IMR-90 (cell line): Measurements from ENCODE around the gene ACP4. TPM values are rescaled to one million over a fixed set of nuclear protein-coding genes. Genes with fewer than 3 reads are reported as not detected.

Experiments
- ATAC-seq: fragments of 200-7000 bp; cut with Tn5 transposase; 2 replicates; pipeline ENCODE4 v1.9.1; 2020; ENCODE audit warnings: low read depth, mild to moderate bottlenecking, moderate library complexity
- BruUV-seq: library from RNA; stranded (reverse); fragments of 400-500 nt; replicated peaks from 2 replicates; lab custom pipeline; 2021; lab: Mats Ljungman, UMichigan
- CTCF ChIA-PET: fragments of 300-600 bp; formaldehyde crosslinking; extraction: SDS; loops from one replicate; lab custom pipeline; 2021; ENCODE audit warnings: antibody characterized with exemption; lab: Yijun Ruan, JAX
- POLR2A ChIA-PET: fragments of 300-600 bp; sonication (Branson Sonifier 250); formaldehyde crosslinking; loops from one replicate; lab custom pipeline; 2022; ENCODE audit warnings: antibody characterized with exemption; ENCODE audit not compliant: unreplicated experiment; lab: Charles Lee
- DNase-seq: peaks from one replicate; pipeline ENCODE4 v3.0.0; 2013
- H2AFZ ChIP-seq: replicated peaks from 2 replicates; pipeline ENCODE3; 2013; ENCODE audit warnings: low read length, mild to moderate bottlenecking; ENCODE audit not compliant: poor library complexity
- H2AK5ac ChIP-seq: 2 replicates; pipeline ENCODE4 v1.6.1; 2013; ENCODE audit warnings: low read depth, low read length, inconsistent platforms
- H2AK9ac ChIP-seq: replicated peaks from 2 replicates; pipeline ENCODE3; 2013; ENCODE audit warnings: mild to moderate bottlenecking, low read depth, low read length, moderate library complexity; ENCODE audit not compliant: poor library complexity
- H2BK120ac ChIP-seq: 2 replicates; pipeline ENCODE4 v1.6.1; 2013; ENCODE audit warnings: low read depth, low read length, inconsistent platforms
- H2BK15ac ChIP-seq: 3 replicates; pipeline ENCODE4 v1.6.1; 2013; ENCODE audit warnings: low read depth, low read length, inconsistent platforms
- H2BK20ac ChIP-seq: 2 replicates; pipeline ENCODE4 v1.6.1; 2013; ENCODE audit warnings: low read depth, mild to moderate bottlenecking, inconsistent platforms, low read length, moderate library complexity
- H2BK5ac ChIP-seq: 2 replicates; pipeline ENCODE4 v1.6.1; 2013; ENCODE audit warnings: mild to moderate bottlenecking, low read depth, low read length, inconsistent platforms; ENCODE audit not compliant: poor library complexity, severe bottlenecking
- H3K14ac ChIP-seq: replicated peaks from 2 replicates; pipeline ENCODE4 v1.6.1; 2013; ENCODE audit warnings: low read depth, low read length, inconsistent platforms
- H3K18ac ChIP-seq: 2 replicates; pipeline ENCODE4 v1.6.1; 2013; ENCODE audit warnings: low read depth, low read length, control low read depth
- H3K23ac ChIP-seq: 2 replicates; pipeline ENCODE4 v1.6.1; 2013; ENCODE audit warnings: low read depth, low read length, inconsistent platforms
- H3K27ac ChIP-seq: 2 replicates; pipeline ENCODE4 v1.5.1; 2013; ENCODE audit warnings: mild to moderate bottlenecking, control low read depth, low read length; ENCODE audit not compliant: insufficient read depth
- H3K27me3 ChIP-seq: 2 replicates; pipeline ENCODE4 v1.6.1; 2013; ENCODE audit warnings: low read length; ENCODE audit not compliant: control insufficient read depth, insufficient read depth
- H3K36me3 ChIP-seq: 2 replicates; pipeline ENCODE4 v1.6.1; 2013; ENCODE audit warnings: low read length, mixed read lengths; ENCODE audit not compliant: control insufficient read depth, insufficient read depth
- H3K4ac ChIP-seq: 2 replicates; pipeline ENCODE4 v1.6.1; 2013; ENCODE audit warnings: low read depth, low read length, inconsistent platforms
- H3K4me1 ChIP-seq: 2 replicates; pipeline ENCODE4 v1.6.1; 2013; ENCODE audit warnings: low read length, mixed read lengths; ENCODE audit not compliant: control insufficient read depth, insufficient read depth
- H3K4me2 ChIP-seq: 2 replicates; pipeline ENCODE4 v1.6.1; 2013; ENCODE audit warnings: low read depth, mild to moderate bottlenecking, control low read depth, low read length, moderate library complexity
- H3K4me3 ChIP-seq: 2 replicates; pipeline ENCODE4 v1.5.1; 2013; ENCODE audit warnings: low read depth, mild to moderate bottlenecking, control low read depth, low read length, moderate library complexity; ENCODE audit not compliant: insufficient read depth
- H3K56ac ChIP-seq: 2 replicates; pipeline ENCODE4 v1.6.1; 2013; ENCODE audit warnings: low read length, inconsistent platforms; ENCODE audit not compliant: insufficient read depth; ENCODE audit errors: extremely low read depth
- H3K79me1 ChIP-seq, 2 experiments: 2 replicates each; pipeline ENCODE4 v1.6.1; 2013; ENCODE audit warnings: low read length in 2 of 2, inconsistent platforms in 1 of 2, low read depth in 1 of 2
- H3K9ac ChIP-seq: 2 replicates; pipeline ENCODE4 v1.6.1; 2013; ENCODE audit warnings: low read depth, low read length, control low read depth
- H3K9me1 ChIP-seq: 2 replicates; pipeline ENCODE4 v1.6.1; 2013; ENCODE audit warnings: low read length, inconsistent platforms; ENCODE audit not compliant: insufficient read depth
- H3K9me3 ChIP-seq: 2 replicates; pipeline ENCODE4 v1.6.1; 2013; ENCODE audit warnings: low read length; ENCODE audit not compliant: control insufficient read depth, insufficient read depth
- H4K20me1 ChIP-seq: 2 replicates; pipeline ENCODE4 v1.6.1; 2013; ENCODE audit warnings: low read length, inconsistent platforms; ENCODE audit not compliant: insufficient read depth
- H4K5ac ChIP-seq: 2 replicates; pipeline ENCODE4 v1.6.1; 2013; ENCODE audit warnings: mild to moderate bottlenecking, low read depth, low read length, control low read depth
- H4K8ac ChIP-seq, 2 experiments: 2 replicates each; pipeline ENCODE4 v1.6.1; 2013; ENCODE audit warnings: low read depth in 2 of 2, low read length in 2 of 2, control low read depth in 1 of 2, inconsistent platforms in 1 of 2
- H4K91ac ChIP-seq: 2 replicates; pipeline ENCODE4 v1.6.1; 2013; ENCODE audit warnings: low read depth, low read length, inconsistent platforms; ENCODE audit not compliant: insufficient read depth
- MAFK ChIP-seq: IDR thresholded peaks from 2 replicates; pipeline ENCODE4 v1.6.1; 2012; ENCODE audit warnings: low read depth, low read length, improper control_type of control experiment
- RCOR1 ChIP-seq: IDR thresholded peaks from 2 replicates; pipeline ENCODE4 v1.6.1; 2012; ENCODE audit warnings: mild to moderate bottlenecking, low read length, improper control_type of control experiment; ENCODE audit not compliant: insufficient replicate concordance
- WGBS, 2 experiments: methylation state at CpG; one replicate each; pipeline versions ENCODE4 v1.1.5 to v1.1.7; 2013; ENCODE audit warnings: missing lambda C conversion rate in 2 of 2; ENCODE audit not compliant: insufficient read length in 1 of 2; ENCODE audit errors: extremely low coverage in 2 of 2; 5-methylcytosine and 5-hydroxymethylcytosine counted together
- dilution Hi-C: fragments of 300-500 bp; cut with HindIII; formaldehyde crosslinking; loops from one replicate; pipeline ENCODE4 v1.14.3; 2018; ENCODE audit warnings: low sequenced_read_pairs; ENCODE audit not compliant: unreplicated experiment
- in situ Hi-C: fragments of 300-500 bp; cut with MboI; formaldehyde crosslinking; loops from 3 replicates; pipeline ENCODE4 v1.14.3; 2019; ENCODE audit warnings: low sequenced_read_pairs, inconsistent platforms, mixed read lengths
- intact Hi-C: fragments of 100-400 bp; cut with micrococcal nuclease; formaldehyde crosslinking; loops from 2 replicates; pipeline ENCODE4 v1.10.0; 2022
- polyA plus RNA-seq, 3 experiments: library from polyadenylated mRNA; depleted of rRNA; stranded (reverse); fragments of >200 nt; gene quantifications; 2 replicates each; pipeline ENCODE4 v1.2.3, GENCODE V29; 2012; ENCODE audit warnings: low replicate concordance in 1 of 3
- total RNA-seq: library from RNA; depleted of rRNA; stranded (reverse); fragments of >200 nt; gene quantifications from 2 replicates; pipeline ENCODE4 v1.2.3, GENCODE V29; 2012
- TF ChIP-seq, protein P1 (sequence below): fragments of 150-350 bp; IDR thresholded peaks from 2 replicates; pipeline ENCODE4 v1.6.1; 2017; ENCODE audit warnings: mild to moderate bottlenecking, antibody characterized with exemption, low read length, low read depth
- TF ChIP-seq, protein P2 (sequence below): conservative IDR thresholded peaks from 2 replicates; pipeline ENCODE4 v1.5.1; 2012; ENCODE audit warnings: mild to moderate bottlenecking, low read depth, low read length, improper control_type of control experiment
- TF ChIP-seq, protein P3 (sequence below): fragments of 150-350 bp; IDR thresholded peaks from 2 replicates; pipeline ENCODE4 v1.6.1; 2016; ENCODE audit warnings: low read depth, mild to moderate bottlenecking, low read length, moderate library complexity, borderline replicate concordance

Gene ACP4
- total and polyA plus RNA-seq, 2 of the 4 experiments (the other 2 are of a cell fraction) = not detected

GRCh38 chr19:50753879-50754278 lies 36.3 kb upstream of the ACP4 start:
- ChIA-PET CTCF (no interaction called here), POLR2A (no interaction called here)
- H3K23ac ChIP-seq = no peak overlapping the region
- no peak for DNase-seq
- no peaks in the 10 kb centered on the region for H3K9me1 ChIP-seq
- no peak overlapping the region for H3K9ac ChIP-seq
- no peak overlapping the region for H3K4me3 ChIP-seq
- TF ChIP-seq, protein P1, sequence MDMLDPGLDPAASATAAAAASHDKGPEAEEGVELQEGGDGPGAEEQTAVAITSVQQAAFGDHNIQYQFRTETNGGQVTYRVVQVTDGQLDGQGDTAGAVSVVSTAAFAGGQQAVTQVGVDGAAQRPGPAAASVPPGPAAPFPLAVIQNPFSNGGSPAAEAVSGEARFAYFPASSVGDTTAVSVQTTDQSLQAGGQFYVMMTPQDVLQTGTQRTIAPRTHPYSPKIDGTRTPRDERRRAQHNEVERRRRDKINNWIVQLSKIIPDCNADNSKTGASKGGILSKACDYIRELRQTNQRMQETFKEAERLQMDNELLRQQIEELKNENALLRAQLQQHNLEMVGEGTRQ = no peak
- TF ChIP-seq, protein P2, sequence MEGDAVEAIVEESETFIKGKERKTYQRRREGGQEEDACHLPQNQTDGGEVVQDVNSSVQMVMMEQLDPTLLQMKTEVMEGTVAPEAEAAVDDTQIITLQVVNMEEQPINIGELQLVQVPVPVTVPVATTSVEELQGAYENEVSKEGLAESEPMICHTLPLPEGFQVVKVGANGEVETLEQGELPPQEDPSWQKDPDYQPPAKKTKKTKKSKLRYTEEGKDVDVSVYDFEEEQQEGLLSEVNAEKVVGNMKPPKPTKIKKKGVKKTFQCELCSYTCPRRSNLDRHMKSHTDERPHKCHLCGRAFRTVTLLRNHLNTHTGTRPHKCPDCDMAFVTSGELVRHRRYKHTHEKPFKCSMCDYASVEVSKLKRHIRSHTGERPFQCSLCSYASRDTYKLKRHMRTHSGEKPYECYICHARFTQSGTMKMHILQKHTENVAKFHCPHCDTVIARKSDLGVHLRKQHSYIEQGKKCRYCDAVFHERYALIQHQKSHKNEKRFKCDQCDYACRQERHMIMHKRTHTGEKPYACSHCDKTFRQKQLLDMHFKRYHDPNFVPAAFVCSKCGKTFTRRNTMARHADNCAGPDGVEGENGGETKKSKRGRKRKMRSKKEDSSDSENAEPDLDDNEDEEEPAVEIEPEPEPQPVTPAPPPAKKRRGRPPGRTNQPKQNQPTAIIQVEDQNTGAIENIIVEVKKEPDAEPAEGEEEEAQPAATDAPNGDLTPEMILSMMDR = no peak
- no peak for TF ChIP-seq MAFK
- TF ChIP-seq, protein P3, sequence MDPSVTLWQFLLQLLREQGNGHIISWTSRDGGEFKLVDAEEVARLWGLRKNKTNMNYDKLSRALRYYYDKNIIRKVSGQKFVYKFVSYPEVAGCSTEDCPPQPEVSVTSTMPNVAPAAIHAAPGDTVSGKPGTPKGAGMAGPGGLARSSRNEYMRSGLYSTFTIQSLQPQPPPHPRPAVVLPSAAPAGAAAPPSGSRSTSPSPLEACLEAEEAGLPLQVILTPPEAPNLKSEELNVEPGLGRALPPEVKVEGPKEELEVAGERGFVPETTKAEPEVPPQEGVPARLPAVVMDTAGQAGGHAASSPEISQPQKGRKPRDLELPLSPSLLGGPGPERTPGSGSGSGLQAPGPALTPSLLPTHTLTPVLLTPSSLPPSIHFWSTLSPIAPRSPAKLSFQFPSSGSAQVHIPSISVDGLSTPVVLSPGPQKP = no peak
- no peak for TF ChIP-seq RCOR1
- BruUV-seq = no TSS peak
- no peak overlapping the region for H2AK9ac ChIP-seq
- no peak for ATAC-seq
- H3K18ac ChIP-seq = no peak overlapping the region
- H3K27me3 ChIP-seq = peaks cover 6% of the 10 kb centered on the region
- H2BK5ac ChIP-seq = no peak overlapping the region
- no peak overlapping the region for H4K5ac ChIP-seq
- no peaks in the 10 kb centered on the region for H3K9me3 ChIP-seq
- H2AK5ac ChIP-seq = no peak overlapping the region
- no peaks in the 10 kb centered on the region for H3K79me1 ChIP-seq
- H3K36me3 ChIP-seq = no peaks in the 10 kb centered on the region
- no peak overlapping the region for H4K91ac ChIP-seq
- H2BK15ac ChIP-seq = no peak overlapping the region
- H2BK120ac ChIP-seq = no peak overlapping the region
- intact Hi-C loops = no loop called here
- 50% methylated on average over 1 of the region's 4 CpGs; no CpG with 5 or more reads in 1 of the 2 experiments for WGBS, 2 experiments
- H2BK20ac ChIP-seq = no peak overlapping the region
- no peak overlapping the region for H2AFZ ChIP-seq
- no peak overlapping the region for H3K4me2 ChIP-seq
- no peaks in the 10 kb centered on the region for H4K20me1 ChIP-seq
- in situ Hi-C loops = no loop called here
- H3K4ac ChIP-seq = no peak overlapping the region
- no peak overlapping the region for H3K14ac ChIP-seq
- dilution Hi-C loops = no loop called here
- H3K27ac ChIP-seq = no peak overlapping the region
- H3K56ac ChIP-seq = no peak overlapping the region
- no peaks in the 10 kb centered on the region for H3K4me1 ChIP-seq
- no peak overlapping the region for H4K8ac ChIP-seq
